Hypothalamus (tissue), 51 donors: ENCODE results near the gene LDLRAP1.

Source experiments
- DNase-seq, 51 donors: peaks; one replicate each; lab custom pipeline; 2025; lab: John Stamatoyannopoulos, UW

LDLRAP1 gene

GRCh38 chr1:25560788-25561187, 17.4 kb downstream of the LDLRAP1 start:
- DNase-seq = no peak

GRCh38 chr1:25561421-25562100, 18.2 kb downstream of the LDLRAP1 start:
- DNase-seq = no peak

GRCh38 chr1:25562101-25562927, 18.9 kb downstream of the LDLRAP1 start:
- DNase-seq = no peak

- no peak for DNase-seq
Measured at GRCh38 chr1:25562928-25563283, 19.5 kb downstream of the LDLRAP1 start.

- DNase-seq = peak in 49 of 51 donors; percentile 13 to 96 (median 82)
Measured at GRCh38 chr1:25563330-25564215, 20.2 kb downstream of the LDLRAP1 start.

GRCh38 chr1:25564777-25565574, 21.6 kb downstream of the LDLRAP1 start:
- DNase-seq = no peak

- no peak for DNase-seq
Measured at GRCh38 chr1:25565626-25566025, 22.2 kb downstream of the LDLRAP1 start.

- no peak for DNase-seq
Measured at GRCh38 chr1:25566176-25566729, 22.8 kb downstream of the LDLRAP1 start.

- DNase-seq = peak in 41 of 51 donors; percentile 13 to 81 (median 56)
Measured at GRCh38 chr1:25566730-25567341, 23.4 kb downstream of the LDLRAP1 start.

- DNase-seq = no peak
Measured at GRCh38 chr1:25567710-25568089, 24.3 kb downstream of the LDLRAP1 start.

GRCh38 chr1:25568090-25568833, 24.9 kb downstream of the LDLRAP1 start:
- peak in 10 of 51 donors; percentile 18 to 68 (median 35) for DNase-seq

- peak in 8 of 51 donors; percentile 19 to 46 (median 36) for DNase-seq
Measured at GRCh38 chr1:25568834-25569596, 25.6 kb downstream of the LDLRAP1 start.

GRCh38 chr1:25569597-25570396, 26.4 kb downstream of the LDLRAP1 start:
- peak in 8 of 51 donors; percentile 23 to 46 (median 29) for DNase-seq

- DNase-seq = no peak
Measured at GRCh38 chr1:25570798-25571521, 27.6 kb downstream of the LDLRAP1 start.

GRCh38 chr1:25571522-25571970, 28.1 kb downstream of the LDLRAP1 start:
- DNase-seq = no peak

- no peak for DNase-seq
Measured at GRCh38 chr1:25572107-25572506, 28.7 kb downstream of the LDLRAP1 start.
